Thymus (tissue), 11 donors: ENCODE results near the gene ZSCAN20. TPM values are rescaled to one million over a fixed set of nuclear protein-coding genes. Genes with fewer than 3 reads are reported as not detected.

ENCODE experiments used
- DNase-seq, 9 donors: peaks; one replicate each; pipeline ENCODE4 v3.0.0-alpha.2; 2013; ENCODE audit warnings: low spot score in 9 of 9, low read depth in 6 of 9, missing footprints in 1 of 9
- H3K27ac ChIP-seq, 2 donors: one replicate each; pipeline ENCODE4 v1.5.1; 2013; ENCODE audit warnings: control low read depth in 1 of 2, low read depth in 1 of 2, low read length in 1 of 2, mild to moderate bottlenecking in 1 of 2, moderate library complexity in 1 of 2
- H3K27me3 ChIP-seq, 2 donors: one replicate each; pipeline ENCODE4 v1.5.1; 2013; ENCODE audit warnings: low read length in 1 of 2; ENCODE audit not compliant: control insufficient read depth in 2 of 2, insufficient read depth in 1 of 2
- H3K36me3 ChIP-seq, 2 donors: one replicate each; pipeline ENCODE4 v1.5.1; 2013; ENCODE audit warnings: low read length in 1 of 2, mild to moderate bottlenecking in 1 of 2, moderate library complexity in 1 of 2; ENCODE audit not compliant: control insufficient read depth in 2 of 2, insufficient read depth in 2 of 2
- H3K4me1 ChIP-seq, 2 donors: one replicate each; pipeline ENCODE4 v1.5.1; 2013; ENCODE audit warnings: low read length in 2 of 2; ENCODE audit not compliant: control insufficient read depth in 2 of 2, insufficient read depth in 2 of 2
- H3K4me3 ChIP-seq, 2 donors: one replicate each; pipeline ENCODE4 v1.5.1; 2013; ENCODE audit warnings: low read length in 2 of 2, control low read depth in 1 of 2, mild to moderate bottlenecking in 1 of 2
- H3K9me3 ChIP-seq, 2 donors: one replicate each; pipeline ENCODE4 v1.5.1; 2013; ENCODE audit warnings: low read length in 1 of 2, mild to moderate bottlenecking in 1 of 2; ENCODE audit not compliant: control insufficient read depth in 2 of 2, insufficient read depth in 1 of 2
- WGBS: extraction: QIAGEN DNeasy Blood & Tissue Kit; methylation state at CpG from one replicate; pipeline ENCODE4 v1.1.7; 2013; 5-methylcytosine and 5-hydroxymethylcytosine counted together
- polyA plus RNA-seq: library from polyadenylated mRNA; stranded (reverse); fragments of 200-250 nt; gene quantifications from one replicate; pipeline ENCODE4 v1.2.3, GENCODE V29; 2013
- total RNA-seq: library from RNA; stranded (reverse); fragments of 120-200 nt; gene quantifications from one replicate; pipeline ENCODE4 v1.2.4, GENCODE V29; 2013
- donor health status: healthy.

Gene ZSCAN20
- total and polyA plus RNA-seq, 2 donors, result 0.68 to 3.1 TPM

- H3K4me1 ChIP-seq, result no peaks in the 10 kb centered on the region
- no peak overlapping the region for H3K27ac ChIP-seq
- no peak overlapping the region for H3K4me3 ChIP-seq
- DNase-seq, result no peak
- 93% methylated on average over 6 of the region's 6 CpGs for WGBS
- H3K27me3 ChIP-seq, result no peaks in the 10 kb centered on the region
- H3K9me3 ChIP-seq, result no peaks in the 10 kb centered on the region
- H3K36me3 ChIP-seq, result no peaks in the 10 kb centered on the region
Observed at GRCh38 chr1:33512226-33513011, 40.0 kb downstream of the ZSCAN20 start.

GRCh38 chr1:33515112-33515511, 42.7 kb downstream of the ZSCAN20 start:
- H3K27me3 ChIP-seq, result peaks cover 0 to 3% of the 10 kb centered on the region in 2 donors
- 92% methylated on average over 8 of the region's 8 CpGs for WGBS
- H3K4me1 ChIP-seq, result no peaks in the 10 kb centered on the region
- H3K36me3 ChIP-seq, result no peaks in the 10 kb centered on the region
- H3K27ac ChIP-seq, result no peak overlapping the region
- no peak for DNase-seq
- H3K9me3 ChIP-seq, result no peaks in the 10 kb centered on the region
- no peak overlapping the region for H3K4me3 ChIP-seq

GRCh38 chr1:33515607-33516006, 43.2 kb downstream of the ZSCAN20 start:
- no peak for DNase-seq
- H3K27me3 ChIP-seq, result peaks cover 0 to 3% of the 10 kb centered on the region in 2 donors
- no peaks in the 10 kb centered on the region for H3K36me3 ChIP-seq
- 95% methylated on average over 2 of the region's 2 CpGs for WGBS
- no peak overlapping the region for H3K4me3 ChIP-seq
- no peak overlapping the region for H3K27ac ChIP-seq
- H3K9me3 ChIP-seq, result no peaks in the 10 kb centered on the region
- H3K4me1 ChIP-seq, result no peaks in the 10 kb centered on the region

- Histone ChIP-seq H3K27me3 (peaks cover 0 to 3% of the 10 kb centered on the region in 2 donors), H3K27ac (no peak overlapping the region), H3K4me3 (no peak overlapping the region), H3K36me3 (no peaks in the 10 kb centered on the region), H3K9me3 (no peaks in the 10 kb centered on the region), H3K4me1 (no peaks in the 10 kb centered on the region)
- 94% methylated on average over 9 of the region's 9 CpGs for WGBS
- DNase-seq, result no peak
Observed at GRCh38 chr1:33516428-33516827, 44.0 kb downstream of the ZSCAN20 start.

GRCh38 chr1:33516891-33517567, 44.6 kb downstream of the ZSCAN20 start:
- Histone ChIP-seq H3K36me3 (no peaks in the 10 kb centered on the region), H3K9me3 (no peaks in the 10 kb centered on the region), H3K4me3 (no peak overlapping the region), H3K4me1 (no peaks in the 10 kb centered on the region), H3K27me3 (peaks cover 0 to 3% of the 10 kb centered on the region in 2 donors), H3K27ac (no peak overlapping the region)
- WGBS, result 93% methylated on average over 8 of the region's 8 CpGs
- DNase-seq, result no peak

GRCh38 chr1:33517596-33518250, 45.3 kb downstream of the ZSCAN20 start:
- H3K9me3 ChIP-seq, result no peaks in the 10 kb centered on the region
- no peaks in the 10 kb centered on the region for H3K36me3 ChIP-seq
- no peaks in the 10 kb centered on the region for H3K4me1 ChIP-seq
- no peak overlapping the region for H3K27ac ChIP-seq
- no peak for DNase-seq
- H3K27me3 ChIP-seq, result peaks cover 0 to 3% of the 10 kb centered on the region in 2 donors
- WGBS, result 88% methylated on average over 12 of the region's 12 CpGs
- no peak overlapping the region for H3K4me3 ChIP-seq

GRCh38 chr1:33519240-33519884, 46.9 kb downstream of the ZSCAN20 start:
- no peak for DNase-seq
- Histone ChIP-seq H3K4me3 (no peak overlapping the region), H3K27me3 (peaks cover 0 to 3% of the 10 kb centered on the region in 2 donors), H3K9me3 (no peaks in the 10 kb centered on the region), H3K27ac (no peak overlapping the region), H3K36me3 (no peaks in the 10 kb centered on the region), H3K4me1 (no peaks in the 10 kb centered on the region)
- 78% methylated on average over 27 of the region's 27 CpGs for WGBS

GRCh38 chr1:33524586-33524985, 52.1 kb downstream of the ZSCAN20 start:
- 97% methylated on average over 3 of the region's 3 CpGs for WGBS
- no peaks in the 10 kb centered on the region for H3K4me1 ChIP-seq
- H3K9me3 ChIP-seq, result no peaks in the 10 kb centered on the region
- no peaks in the 10 kb centered on the region for H3K27me3 ChIP-seq
- H3K27ac ChIP-seq, result no peak overlapping the region
- no peak for DNase-seq
- H3K36me3 ChIP-seq, result no peaks in the 10 kb centered on the region
- no peak overlapping the region for H3K4me3 ChIP-seq

- Histone ChIP-seq H3K36me3 (no peaks in the 10 kb centered on the region), H3K9me3 (no peaks in the 10 kb centered on the region), H3K27me3 (no peaks in the 10 kb centered on the region), H3K4me1 (no peaks in the 10 kb centered on the region), H3K4me3 (no peak overlapping the region), H3K27ac (no peak overlapping the region)
- DNase-seq, result no peak
- WGBS, result 97% methylated on average over 4 of the region's 4 CpGs
Observed at GRCh38 chr1:33527934-33528333, 55.5 kb downstream of the ZSCAN20 start.
